HEK293 (cell line): ENCODE data around the gene NUAK1.
A peak's percentile ranks its signal among the peaks of the same experiment; 100 is the strongest.

ENCODE experiments used
- CTCF ChIA-PET: fragments of 350-600 bp; formaldehyde crosslinking; extraction: SDS; loops from one replicate; lab custom pipeline; 2021; ENCODE audit warnings: antibody characterized with exemption; lab: Yijun Ruan, JAX
- POLR2A ChIA-PET: fragments of 300-600 bp; formaldehyde crosslinking; extraction: SDS; loops from one replicate; lab custom pipeline; 2020; ENCODE audit warnings: antibody characterized with exemption, inconsistent platforms; lab: Yijun Ruan, JAX
- H3K27ac ChIP-seq: fragments of 200-500 bp; sonication (Bioruptor generic); 2 replicates; pipeline ENCODE4 v1.5.1; 2014; ENCODE audit warnings: low read depth, low read length, control low read depth, inconsistent platforms; ENCODE audit errors: extremely low read depth
- H3K36me3 ChIP-seq, 2 experiments: fragments of 200-500 bp in 1 of 2; sonication (Bioruptor generic) in 1 of 2; 1 replicate in 1 of 2; 2 replicates in 1 of 2; pipeline ENCODE4 v1.5.1; 2014 to 2017; ENCODE audit warnings: inconsistent platforms in 2 of 2, low read length in 2 of 2; ENCODE audit not compliant: control insufficient read depth in 2 of 2, insufficient read depth in 1 of 2
- H3K4me1 ChIP-seq: fragments of 200-500 bp; sonication (Bioruptor generic); 2 replicates; pipeline ENCODE4 v1.5.1; 2014; ENCODE audit warnings: mild to moderate bottlenecking, low read length, inconsistent platforms; ENCODE audit not compliant: control insufficient read depth, insufficient read depth
- H3K4me3 ChIP-seq: 2 replicates; pipeline ENCODE4 v1.5.1; 2011; ENCODE audit warnings: low read depth, mild to moderate bottlenecking, control low read depth, low read length, moderate library complexity
- H3K9me3 ChIP-seq: fragments of 200-500 bp; sonication (Bioruptor generic); 2 replicates; pipeline ENCODE4 v1.5.1; 2014; ENCODE audit warnings: low read depth, low read length, inconsistent platforms; ENCODE audit not compliant: control insufficient read depth, insufficient read depth
- FEZF1 ChIP-seq: fragments of 450-650 bp; formaldehyde crosslinking; IDR thresholded peaks from 2 replicates; pipeline ENCODE4 v1.5.1; 2016; ENCODE audit warnings: missing biosample characterization, missing genetic modification characterization
- GFI1B ChIP-seq: fragments of 450-650 bp; formaldehyde crosslinking; IDR thresholded peaks from 2 replicates; pipeline ENCODE4 v1.5.1; 2016; ENCODE audit warnings: missing biosample characterization, missing genetic modification characterization
- KLF16 ChIP-seq: fragments of 450-650 bp; formaldehyde crosslinking; IDR thresholded peaks from 2 replicates; pipeline ENCODE4 v1.5.1; 2017; ENCODE audit warnings: missing biosample characterization, missing genetic modification characterization
- MYNN ChIP-seq: fragments of 450-650 bp; formaldehyde crosslinking; IDR thresholded peaks from 2 replicates; pipeline ENCODE4 v1.5.1; 2016; ENCODE audit warnings: missing biosample characterization, missing genetic modification characterization, borderline replicate concordance
- RBAK ChIP-seq: fragments of 450-650 bp; formaldehyde crosslinking; IDR thresholded peaks from 2 replicates; pipeline ENCODE4 v1.5.1; 2016; ENCODE audit warnings: missing biosample characterization, missing genetic modification characterization
- SCRT1 ChIP-seq: fragments of 450-650 bp; formaldehyde crosslinking; IDR thresholded peaks from 2 replicates; pipeline ENCODE4 v1.5.1; 2016; ENCODE audit warnings: missing biosample characterization, missing genetic modification characterization, borderline replicate concordance
- YY1 ChIP-seq: fragments of 450-650 bp; formaldehyde crosslinking; IDR thresholded peaks from 2 replicates; pipeline ENCODE4 v1.5.1; 2018; ENCODE audit warnings: missing biosample characterization, missing genetic modification characterization
- ZBTB21 ChIP-seq: fragments of 450-650 bp; formaldehyde crosslinking; IDR thresholded peaks from 2 replicates; pipeline ENCODE4 v1.5.1; 2017; ENCODE audit warnings: missing biosample characterization, missing genetic modification characterization
- ZBTB8A ChIP-seq: fragments of 450-650 bp; formaldehyde crosslinking; IDR thresholded peaks from 2 replicates; pipeline ENCODE4 v1.5.1; 2016; ENCODE audit warnings: missing biosample characterization, missing genetic modification characterization
- ZNF114 ChIP-seq: fragments of 450-650 bp; formaldehyde crosslinking; IDR thresholded peaks from 2 replicates; pipeline ENCODE4 v1.5.0; 2017; ENCODE audit warnings: missing biosample characterization, missing genetic modification characterization
- ZNF19 ChIP-seq: fragments of 450-650 bp; formaldehyde crosslinking; IDR thresholded peaks from 2 replicates; pipeline ENCODE4; 2016; ENCODE audit warnings: missing biosample characterization, missing genetic modification characterization, low read depth
- ZNF221 ChIP-seq: fragments of 450-650 bp; formaldehyde crosslinking; IDR thresholded peaks from 2 replicates; pipeline ENCODE4 v1.5.1; 2017; ENCODE audit warnings: missing biosample characterization, missing genetic modification characterization, borderline replicate concordance
- ZNF223 ChIP-seq: fragments of 450-650 bp; formaldehyde crosslinking; IDR thresholded peaks from 2 replicates; pipeline ENCODE4 v1.5.1; 2016; ENCODE audit warnings: missing biosample characterization, missing genetic modification characterization
- ZNF248 ChIP-seq: fragments of 450-650 bp; formaldehyde crosslinking; IDR thresholded peaks from 2 replicates; pipeline ENCODE4 v1.5.1; 2017; ENCODE audit warnings: missing biosample characterization, missing genetic modification characterization
- ZNF302 ChIP-seq: fragments of 450-650 bp; formaldehyde crosslinking; IDR thresholded peaks from 2 replicates; pipeline ENCODE4 v1.5.1; 2016; ENCODE audit warnings: missing biosample characterization, missing genetic modification characterization, low read depth
- ZNF324 ChIP-seq: fragments of 450-650 bp; formaldehyde crosslinking; IDR thresholded peaks from 2 replicates; pipeline ENCODE4 v1.5.1; 2016; ENCODE audit warnings: missing biosample characterization, missing genetic modification characterization
- ZNF354C ChIP-seq: fragments of 450-650 bp; formaldehyde crosslinking; IDR thresholded peaks from 2 replicates; pipeline ENCODE4 v1.5.1; 2016; ENCODE audit warnings: missing biosample characterization, missing genetic modification characterization, low read depth, borderline replicate concordance
- ZNF37A ChIP-seq: fragments of 450-650 bp; IDR thresholded peaks from 2 replicates; pipeline ENCODE4 v1.5.1; 2018; ENCODE audit warnings: missing biosample characterization, missing genetic modification characterization
- ZNF529 ChIP-seq: fragments of 450-650 bp; formaldehyde crosslinking; IDR thresholded peaks from 2 replicates; pipeline ENCODE4 v1.5.1; 2017; ENCODE audit warnings: missing genetic modification characterization, missing biosample characterization; ENCODE audit not compliant: insufficient replicate concordance
- ZNF549 ChIP-seq: fragments of 450-650 bp; IDR thresholded peaks from 2 replicates; pipeline ENCODE4 v1.5.1; 2018; ENCODE audit warnings: missing biosample characterization, missing genetic modification characterization, mild to moderate bottlenecking, inconsistent platforms, moderate library complexity
- ZNF596 ChIP-seq: fragments of 450-650 bp; IDR thresholded peaks from 2 replicates; pipeline ENCODE4 v1.5.0; 2018; ENCODE audit warnings: missing biosample characterization, mild to moderate bottlenecking, missing genetic modification characterization, moderate library complexity
- ZNF692 ChIP-seq: fragments of 450-650 bp; formaldehyde crosslinking; IDR thresholded peaks from 2 replicates; pipeline ENCODE4 v1.5.1; 2016; ENCODE audit warnings: missing biosample characterization, missing genetic modification characterization
- ZNF830 ChIP-seq: fragments of 450-650 bp; IDR thresholded peaks from 2 replicates; pipeline ENCODE4 v1.5.0; 2018; ENCODE audit warnings: missing biosample characterization, missing genetic modification characterization, low read depth, mild to moderate bottlenecking, moderate library complexity
- ZNF843 ChIP-seq: fragments of 450-650 bp; formaldehyde crosslinking; IDR thresholded peaks from 2 replicates; pipeline ENCODE4 v1.5.1; 2016; ENCODE audit warnings: missing biosample characterization, missing genetic modification characterization
- ZSCAN30 ChIP-seq: fragments of 450-650 bp; IDR thresholded peaks from 2 replicates; pipeline ENCODE4 v1.5.1; 2018; ENCODE audit warnings: missing biosample characterization, mild to moderate bottlenecking, missing genetic modification characterization, moderate library complexity
- TF ChIP-seq, protein P1 (sequence below): fragments of 450-650 bp; formaldehyde crosslinking; IDR thresholded peaks from 2 replicates; pipeline ENCODE4 v1.5.1; 2017; ENCODE audit warnings: missing biosample characterization, missing genetic modification characterization
- TF ChIP-seq, protein P2 (sequence below): fragments of 450-650 bp; IDR thresholded peaks from 2 replicates; pipeline ENCODE4 v1.5.1; 2018; ENCODE audit warnings: missing biosample characterization, missing genetic modification characterization
- TF ChIP-seq, protein P3 (sequence below): fragments of 450-650 bp; formaldehyde crosslinking; IDR thresholded peaks from 2 replicates; pipeline ENCODE4 v1.5.1; 2016; ENCODE audit warnings: missing biosample characterization, missing genetic modification characterization

The NUAK1 gene

DNA sequence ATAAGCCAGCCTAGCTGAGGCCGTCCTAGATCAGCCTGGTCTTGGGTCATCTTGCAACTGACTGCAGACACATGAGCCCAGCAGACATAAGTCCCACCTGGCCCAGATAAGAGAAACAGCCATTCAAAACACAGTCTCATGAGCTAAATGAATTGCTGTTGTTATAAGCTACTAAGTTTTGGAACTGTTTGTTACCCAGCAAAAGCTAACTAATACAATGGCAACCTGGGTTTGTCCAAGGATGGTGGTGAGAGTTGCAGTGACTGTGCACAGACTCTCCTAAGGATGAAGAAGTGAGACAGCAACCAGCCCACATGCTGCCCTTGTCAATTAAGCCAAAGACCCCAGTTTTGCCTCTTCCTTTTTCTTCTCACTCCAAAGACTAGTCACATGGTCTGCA lies 22.2 kb upstream of the NUAK1 start:
- Histone ChIP-seq H3K4me1 (no peaks in the 10 kb centered on the region), H3K4me3 (no peak overlapping the region), H3K9me3 (no peaks in the 10 kb centered on the region)
- TF ChIP-seq, protein P1, sequence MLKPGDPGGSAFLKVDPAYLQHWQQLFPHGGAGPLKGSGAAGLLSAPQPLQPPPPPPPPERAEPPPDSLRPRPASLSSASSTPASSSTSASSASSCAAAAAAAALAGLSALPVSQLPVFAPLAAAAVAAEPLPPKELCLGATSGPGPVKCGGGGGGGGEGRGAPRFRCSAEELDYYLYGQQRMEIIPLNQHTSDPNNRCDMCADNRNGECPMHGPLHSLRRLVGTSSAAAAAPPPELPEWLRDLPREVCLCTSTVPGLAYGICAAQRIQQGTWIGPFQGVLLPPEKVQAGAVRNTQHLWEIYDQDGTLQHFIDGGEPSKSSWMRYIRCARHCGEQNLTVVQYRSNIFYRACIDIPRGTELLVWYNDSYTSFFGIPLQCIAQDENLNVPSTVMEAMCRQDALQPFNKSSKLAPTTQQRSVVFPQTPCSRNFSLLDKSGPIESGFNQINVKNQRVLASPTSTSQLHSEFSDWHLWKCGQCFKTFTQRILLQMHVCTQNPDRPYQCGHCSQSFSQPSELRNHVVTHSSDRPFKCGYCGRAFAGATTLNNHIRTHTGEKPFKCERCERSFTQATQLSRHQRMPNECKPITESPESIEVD (tag by site-specific recombination): no peak
- TF ChIP-seq RBAK (tag by site-specific recombination): peak; percentile 76
- TF ChIP-seq, all 188 proteins: peak for 1
- H3K36me3 ChIP-seq: no peaks in the 10 kb centered on the region
- no peak overlapping the region for H3K27ac ChIP-seq
- ChIA-PET CTCF (interaction anchor here (1.9 kb wide), 1 partner anchor 12 kb away, joined by 11 read pairs; no protein-coding TSS in a partner anchor), POLR2A (no interaction called here)

- POLR2A ChIA-PET: no interaction called here
- TF ChIP-seq KLF16 (tag by site-specific recombination): no peak
- TF ChIP-seq ZNF324 (tag by site-specific recombination): no peak
- TF ChIP-seq ZNF830: no peak
- H3K27ac ChIP-seq: no peak overlapping the region
- no peaks in the 10 kb centered on the region for H3K36me3 ChIP-seq
- H3K4me1 ChIP-seq: peaks cover 7% of the 10 kb centered on the region
- CTCF ChIA-PET: interaction anchor here (1.9 kb wide), 1 partner anchor 8 kb away, joined by 11 read pairs; no protein-coding TSS in a partner anchor
- H3K9me3 ChIP-seq: no peaks in the 10 kb centered on the region
- no peak overlapping the region for H3K4me3 ChIP-seq
Observed at GRCh38 chr12:106157802-106158201, 19.0 kb upstream of the NUAK1 start.

GRCh38 chr12:106154751-106155273 lies 16.1 kb upstream of the NUAK1 start:
- ChIA-PET POLR2A (interaction anchor here (0.8 to 1.4 kb wide), 2 partner anchors 15 to 43 kb away, joined by 3 read pairs; no protein-coding TSS in a partner anchor), CTCF (interaction anchor here (0.6 to 1.9 kb wide), 4 partner anchors 10 to 548 kb away, joined by 3 to 7 read pairs (median 4); no protein-coding TSS in a partner anchor)
- Histone ChIP-seq H3K27ac (no peak overlapping the region), H3K4me3 (no peak overlapping the region), H3K4me1 (peaks cover 7% of the 10 kb centered on the region), H3K9me3 (no peaks in the 10 kb centered on the region), H3K36me3 (no peaks in the 10 kb centered on the region)
- TF ChIP-seq ZNF221 (tag by site-specific recombination): no peak
- no peak for TF ChIP-seq ZNF248 (tag by site-specific recombination)
- TF ChIP-seq ZBTB8A (tag by site-specific recombination): 0 out of 2 replicates have a peak, but pooled peaks have one; percentile 23
- TF ChIP-seq ZNF549 (tag by site-specific recombination): peak; percentile 28; the same call in 1 of the 2 replicates
- TF ChIP-seq, protein P2, sequence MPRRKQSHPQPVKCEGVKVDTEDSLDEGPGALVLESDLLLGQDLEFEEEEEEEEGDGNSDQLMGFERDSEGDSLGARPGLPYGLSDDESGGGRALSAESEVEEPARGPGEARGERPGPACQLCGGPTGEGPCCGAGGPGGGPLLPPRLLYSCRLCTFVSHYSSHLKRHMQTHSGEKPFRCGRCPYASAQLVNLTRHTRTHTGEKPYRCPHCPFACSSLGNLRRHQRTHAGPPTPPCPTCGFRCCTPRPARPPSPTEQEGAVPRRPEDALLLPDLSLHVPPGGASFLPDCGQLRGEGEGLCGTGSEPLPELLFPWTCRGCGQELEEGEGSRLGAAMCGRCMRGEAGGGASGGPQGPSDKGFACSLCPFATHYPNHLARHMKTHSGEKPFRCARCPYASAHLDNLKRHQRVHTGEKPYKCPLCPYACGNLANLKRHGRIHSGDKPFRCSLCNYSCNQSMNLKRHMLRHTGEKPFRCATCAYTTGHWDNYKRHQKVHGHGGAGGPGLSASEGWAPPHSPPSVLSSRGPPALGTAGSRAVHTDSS (tag by site-specific recombination): no peak
- TF ChIP-seq ZNF843 (tag by site-specific recombination): peak; percentile 80
- TF ChIP-seq ZNF692 (tag by site-specific recombination): no peak
- TF ChIP-seq GFI1B (tag by site-specific recombination): no peak
- TF ChIP-seq ZNF596 (tag by site-specific recombination): 0 out of 2 replicates have a peak, but pooled peaks have one; percentile 28
- no peak for TF ChIP-seq ZNF114
- no peak for TF ChIP-seq ZNF19 (tag by site-specific recombination)
- TF ChIP-seq MYNN (tag by site-specific recombination): 0 out of 2 replicates have a peak, but pooled peaks have one; percentile 49
- TF ChIP-seq FEZF1 (tag by site-specific recombination): peak; percentile 74
- TF ChIP-seq, protein P3, sequence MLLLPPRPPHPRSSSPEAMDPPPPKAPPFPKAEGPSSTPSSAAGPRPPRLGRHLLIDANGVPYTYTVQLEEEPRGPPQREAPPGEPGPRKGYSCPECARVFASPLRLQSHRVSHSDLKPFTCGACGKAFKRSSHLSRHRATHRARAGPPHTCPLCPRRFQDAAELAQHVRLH (tag by site-specific recombination): no peak
- no peak for TF ChIP-seq ZNF223 (tag by site-specific recombination)
- no peak for TF ChIP-seq ZNF302 (tag by site-specific recombination)
- TF ChIP-seq ZNF529: no peak
- no peak for TF ChIP-seq ZSCAN30 (tag by site-specific recombination)
- TF ChIP-seq YY1 (tag by site-specific recombination): no peak
- no peak for TF ChIP-seq ZNF354C (tag by site-specific recombination)
- TF ChIP-seq ZNF37A: no peak
- TF ChIP-seq SCRT1 (tag by site-specific recombination): no peak
- no peak for TF ChIP-seq ZBTB21 (tag by site-specific recombination)
